ENCODE measurements around the gene BRME1.

BRME1 gene

GRCh38 chr19:13946414-13946813 is 40.5 kb upstream of the BRME1 start:
- DNase-seq = no peak
- 90% methylated on average over 4 of the region's 4 CpGs for WGBS (ENCODE audit: insufficient coverage)
- CTCF ChIA-PET = interaction anchor here (1.2 kb wide), 1 partner anchor 62 kb away, joined by 3 read pairs; no protein-coding TSS in a partner anchor
- no peak overlapping the region for H3K4me3 ChIP-seq (ENCODE audit: control insufficient read depth in 1 of 7, extremely low read depth in 1 of 7, insufficient read depth in 4 of 7, low read depth in 2 of 7, low read length in 6 of 7)
- no peak overlapping the region for H3K27ac ChIP-seq (ENCODE audit: insufficient read depth in 1 of 2, low read depth in 1 of 2, low read length in 2 of 2, poor library complexity in 1 of 2, severe bottlenecking in 2 of 2)
- H3K36me3 ChIP-seq (ENCODE audit: control insufficient read depth in 4 of 4, insufficient read depth in 4 of 4, low read length in 3 of 4) = no peaks in the 10 kb centered on the region
- H3K9me3 ChIP-seq (ENCODE audit: control extremely low read depth in 1 of 5, control insufficient read depth in 4 of 5, insufficient read depth in 2 of 5, low read depth in 1 of 5, low read length in 4 of 5) = no peaks in the 10 kb centered on the region
- POLR2A ChIA-PET = no interaction called here
- H3K27me3 ChIP-seq (replicated peaks in 2 of 5; ENCODE audit: control insufficient read depth in 4 of 5, insufficient read depth in 5 of 5, low read length in 4 of 5) = no peaks in the 10 kb centered on the region
- no peaks in the 10 kb centered on the region for H3K4me1 ChIP-seq (ENCODE audit: control extremely low read depth in 1 of 4, control insufficient read depth in 4 of 4, insufficient read depth in 4 of 4, low read length in 3 of 4)

- H3K27me3 ChIP-seq (replicated peaks in 2 of 5; ENCODE audit: control insufficient read depth in 4 of 5, insufficient read depth in 5 of 5, low read length in 4 of 5) = peaks cover 0 to 11% (median 2%) of the 10 kb centered on the region in 5 experiments
- POLR2A ChIA-PET = no interaction called here
- H3K4me3 ChIP-seq (ENCODE audit: control insufficient read depth in 1 of 7, extremely low read depth in 1 of 7, insufficient read depth in 4 of 7, low read depth in 2 of 7, low read length in 6 of 7) = no peak overlapping the region
- peaks cover 0 to 16% (median 8%) of the 10 kb centered on the region in 4 experiments for H3K4me1 ChIP-seq (ENCODE audit: control extremely low read depth in 1 of 4, control insufficient read depth in 4 of 4, insufficient read depth in 4 of 4, low read length in 3 of 4)
- no peak for DNase-seq
- H3K36me3 ChIP-seq (ENCODE audit: control insufficient read depth in 4 of 4, insufficient read depth in 4 of 4, low read length in 3 of 4) = no peaks in the 10 kb centered on the region
- no peak overlapping the region for H3K27ac ChIP-seq (ENCODE audit: insufficient read depth in 1 of 2, low read depth in 1 of 2, low read length in 2 of 2, poor library complexity in 1 of 2, severe bottlenecking in 2 of 2)
- no peaks in the 10 kb centered on the region for H3K9me3 ChIP-seq (ENCODE audit: control extremely low read depth in 1 of 5, control insufficient read depth in 4 of 5, insufficient read depth in 2 of 5, low read depth in 1 of 5, low read length in 4 of 5)
- 100% methylated on average over 1 of the region's 1 CpG for WGBS (ENCODE audit: insufficient coverage)
- CTCF ChIA-PET = interaction anchor here (0.6 to 1.9 kb wide), 3 partner anchors 9 to 101 kb away, joined by 3 to 5 read pairs (median 4); no protein-coding TSS in a partner anchor
Measured at GRCh38 chr19:13942023-13942684, 36.2 kb upstream of the BRME1 start.

GRCh38 chr19:13938301-13939064 is 32.6 kb upstream of the BRME1 start, which contains the start of gene PODNL1:
PODNL1 (minus strand) TSS chr19:13938417; CDS start chr19:13938181, 236 bp downstream.
- Histone ChIP-seq H3K4me3 (ENCODE audit: control insufficient read depth in 1 of 7, extremely low read depth in 1 of 7, insufficient read depth in 4 of 7, low read depth in 2 of 7, low read length in 6 of 7) (no peak within 1 kb of the TSS), H3K9me3 (ENCODE audit: control extremely low read depth in 1 of 5, control insufficient read depth in 4 of 5, insufficient read depth in 2 of 5, low read depth in 1 of 5, low read length in 4 of 5) (no peaks in the 10 kb centered on the region), H3K27me3 (replicated peaks in 2 of 5; ENCODE audit: control insufficient read depth in 4 of 5, insufficient read depth in 5 of 5, low read length in 4 of 5) (peaks cover 0 to 11% (median 2%) of the 10 kb centered on the region in 5 experiments), H3K36me3 (ENCODE audit: control insufficient read depth in 4 of 4, insufficient read depth in 4 of 4, low read length in 3 of 4) (no peaks in the 10 kb centered on the region), H3K4me1 (ENCODE audit: control extremely low read depth in 1 of 4, control insufficient read depth in 4 of 4, insufficient read depth in 4 of 4, low read length in 3 of 4) (peaks cover 0 to 30% (median 15%) of the 10 kb centered on the region in 4 experiments), H3K27ac (ENCODE audit: insufficient read depth in 1 of 2, low read depth in 1 of 2, low read length in 2 of 2, poor library complexity in 1 of 2, severe bottlenecking in 2 of 2) (no peak within 1 kb of the TSS)
- WGBS (ENCODE audit: insufficient coverage) = 29% methylated on average over 6 of the region's 21 CpGs
- ChIA-PET POLR2A (interaction anchor here (0.6 to 0.7 kb wide), 2 partner anchors 22 to 111 kb away, joined by 3 read pairs; no protein-coding TSS in a partner anchor), CTCF (interaction anchor here (0.7 to 1.8 kb wide), 7 partner anchors 9 to 81 kb away, joined by 3 to 8 read pairs (median 5); no protein-coding TSS in a partner anchor)
- DNase-seq = peak in 2 of 3 donors; percentile 47 to 51

GRCh38 chr19:13937479-13938300 is 31.8 kb upstream of the BRME1 start:
- no peak overlapping the region for H3K4me3 ChIP-seq (ENCODE audit: control insufficient read depth in 1 of 7, extremely low read depth in 1 of 7, insufficient read depth in 4 of 7, low read depth in 2 of 7, low read length in 6 of 7)
- H3K36me3 ChIP-seq (ENCODE audit: control insufficient read depth in 4 of 4, insufficient read depth in 4 of 4, low read length in 3 of 4) = no peaks in the 10 kb centered on the region
- H3K27me3 ChIP-seq (replicated peaks in 2 of 5; ENCODE audit: control insufficient read depth in 4 of 5, insufficient read depth in 5 of 5, low read length in 4 of 5) = peaks cover 0 to 11% (median 2%) of the 10 kb centered on the region in 5 experiments
- H3K9me3 ChIP-seq (ENCODE audit: control extremely low read depth in 1 of 5, control insufficient read depth in 4 of 5, insufficient read depth in 2 of 5, low read depth in 1 of 5, low read length in 4 of 5) = no peaks in the 10 kb centered on the region
- ChIA-PET CTCF (interaction anchor here (1.5 to 1.7 kb wide), 3 partner anchors 22 to 56 kb away, joined by 3 to 6 read pairs (median 6); no protein-coding TSS in a partner anchor), POLR2A (interaction anchor here (0.7 kb wide), 1 partner anchor 112 kb away, joined by 3 read pairs; no protein-coding TSS in a partner anchor)
- H3K27ac ChIP-seq (ENCODE audit: insufficient read depth in 1 of 2, low read depth in 1 of 2, low read length in 2 of 2, poor library complexity in 1 of 2, severe bottlenecking in 2 of 2) = no peak overlapping the region
- peaks cover 0 to 30% (median 15%) of the 10 kb centered on the region in 4 experiments for H3K4me1 ChIP-seq (ENCODE audit: control extremely low read depth in 1 of 4, control insufficient read depth in 4 of 4, insufficient read depth in 4 of 4, low read length in 3 of 4)
- WGBS (ENCODE audit: insufficient coverage) = 33% methylated on average over 16 of the region's 29 CpGs
- DNase-seq = no peak

- Histone ChIP-seq H3K4me3 (ENCODE audit: control insufficient read depth in 1 of 7, extremely low read depth in 1 of 7, insufficient read depth in 4 of 7, low read depth in 2 of 7, low read length in 6 of 7) (no peak overlapping the region), H3K36me3 (ENCODE audit: control insufficient read depth in 4 of 4, insufficient read depth in 4 of 4, low read length in 3 of 4) (peaks cover 0 to 5% (median 2%) of the 10 kb centered on the region in 4 experiments), H3K9me3 (ENCODE audit: control extremely low read depth in 1 of 5, control insufficient read depth in 4 of 5, insufficient read depth in 2 of 5, low read depth in 1 of 5, low read length in 4 of 5) (no peaks in the 10 kb centered on the region), H3K27ac (ENCODE audit: insufficient read depth in 1 of 2, low read depth in 1 of 2, low read length in 2 of 2, poor library complexity in 1 of 2, severe bottlenecking in 2 of 2) (no peak overlapping the region), H3K27me3 (replicated peaks in 2 of 5; ENCODE audit: control insufficient read depth in 4 of 5, insufficient read depth in 5 of 5, low read length in 4 of 5) (peaks cover 0 to 11% (median 2%) of the 10 kb centered on the region in 5 experiments), H3K4me1 (ENCODE audit: control extremely low read depth in 1 of 4, control insufficient read depth in 4 of 4, insufficient read depth in 4 of 4, low read length in 3 of 4) (peaks cover 0 to 30% (median 15%) of the 10 kb centered on the region in 4 experiments)
- POLR2A ChIA-PET = no interaction called here
- 79% methylated on average over 10 of the region's 22 CpGs for WGBS (ENCODE audit: insufficient coverage)
- CTCF ChIA-PET = interaction anchor here (0.8 to 0.9 kb wide), 3 partner anchors 29 to 113 kb away, joined by 3 to 4 read pairs (median 3); no protein-coding TSS in a partner anchor
- DNase-seq = no peak
Measured at GRCh38 chr19:13935765-13936510, 30.0 kb upstream of the BRME1 start.

- peaks cover 0 to 13% (median 6%) of the 10 kb centered on the region in 4 experiments for H3K36me3 ChIP-seq (ENCODE audit: control insufficient read depth in 4 of 4, insufficient read depth in 4 of 4, low read length in 3 of 4)
- peak in 1 of 3 donors; percentile 6 for DNase-seq
- H3K4me1 ChIP-seq (ENCODE audit: control extremely low read depth in 1 of 4, control insufficient read depth in 4 of 4, insufficient read depth in 4 of 4, low read length in 3 of 4) = peaks cover 0 to 30% (median 15%) of the 10 kb centered on the region in 4 experiments
- H3K4me3 ChIP-seq (ENCODE audit: control insufficient read depth in 1 of 7, extremely low read depth in 1 of 7, insufficient read depth in 4 of 7, low read depth in 2 of 7, low read length in 6 of 7) = no peak overlapping the region
- H3K27me3 ChIP-seq (replicated peaks in 2 of 5; ENCODE audit: control insufficient read depth in 4 of 5, insufficient read depth in 5 of 5, low read length in 4 of 5) = peaks cover 0 to 11% (median 2%) of the 10 kb centered on the region in 5 experiments
- no peak overlapping the region for H3K27ac ChIP-seq (ENCODE audit: insufficient read depth in 1 of 2, low read depth in 1 of 2, low read length in 2 of 2, poor library complexity in 1 of 2, severe bottlenecking in 2 of 2)
- CTCF ChIA-PET = interaction anchor here (0.7 kb wide), 1 partner anchor 9 kb away, joined by 3 read pairs; no protein-coding TSS in a partner anchor
- H3K9me3 ChIP-seq (ENCODE audit: control extremely low read depth in 1 of 5, control insufficient read depth in 4 of 5, insufficient read depth in 2 of 5, low read depth in 1 of 5, low read length in 4 of 5) = no peaks in the 10 kb centered on the region
- 100% methylated on average over 2 of the region's 2 CpGs for WGBS (ENCODE audit: insufficient coverage)
- POLR2A ChIA-PET = no interaction called here
Measured at GRCh38 chr19:13934785-13935109, 28.8 kb upstream of the BRME1 start.
